Cardiac fibroblast (primary cell): Measurements from ENCODE around the gene SRPK3.

Experiments used
- DNase-seq, 2 donors: peaks; one replicate each; pipeline versions ENCODE4 v3.0.0 to v3.0.0-alpha.2; 2010; ENCODE audit warnings: low read depth in 2 of 2
- H3K4me3 ChIP-seq, 2 donors: replicated peaks in 1 of 2; 1 replicate in 1 of 2; 2 replicates in 1 of 2; pipeline ENCODE4 v1.5.1; 2011; ENCODE audit warnings: low read depth in 2 of 2, low read length in 2 of 2, mild to moderate bottlenecking in 2 of 2, moderate library complexity in 1 of 2
- TF ChIP-seq, protein P1 (sequence below): IDR thresholded peaks from one replicate; pipeline ENCODE4 v1.5.1; 2011; ENCODE audit warnings: low read depth, mild to moderate bottlenecking, low read length, inconsistent platforms

SRPK3 gene

DNA sequence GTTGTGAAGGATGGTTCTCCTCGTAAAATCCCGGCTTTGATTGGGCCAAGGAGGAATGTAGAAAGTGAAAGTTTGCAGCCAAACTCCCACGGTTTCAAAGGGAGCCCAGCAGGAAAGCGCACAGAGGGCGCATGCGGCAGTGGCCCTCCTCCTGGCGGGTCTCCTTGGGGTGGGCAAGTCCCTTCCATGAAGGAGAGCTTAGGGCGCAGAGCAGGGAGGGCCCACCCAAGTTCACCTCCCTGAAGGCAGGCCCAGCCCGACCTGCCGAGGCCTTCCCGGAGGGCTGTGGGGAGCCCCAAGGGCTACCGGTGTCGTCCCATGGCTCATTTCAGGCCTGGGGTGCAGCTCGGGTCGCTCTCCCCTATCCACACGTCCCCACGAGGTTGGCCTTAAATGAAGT is 47.5 kb downstream of the SRPK3 start:
- TF ChIP-seq, protein P1, sequence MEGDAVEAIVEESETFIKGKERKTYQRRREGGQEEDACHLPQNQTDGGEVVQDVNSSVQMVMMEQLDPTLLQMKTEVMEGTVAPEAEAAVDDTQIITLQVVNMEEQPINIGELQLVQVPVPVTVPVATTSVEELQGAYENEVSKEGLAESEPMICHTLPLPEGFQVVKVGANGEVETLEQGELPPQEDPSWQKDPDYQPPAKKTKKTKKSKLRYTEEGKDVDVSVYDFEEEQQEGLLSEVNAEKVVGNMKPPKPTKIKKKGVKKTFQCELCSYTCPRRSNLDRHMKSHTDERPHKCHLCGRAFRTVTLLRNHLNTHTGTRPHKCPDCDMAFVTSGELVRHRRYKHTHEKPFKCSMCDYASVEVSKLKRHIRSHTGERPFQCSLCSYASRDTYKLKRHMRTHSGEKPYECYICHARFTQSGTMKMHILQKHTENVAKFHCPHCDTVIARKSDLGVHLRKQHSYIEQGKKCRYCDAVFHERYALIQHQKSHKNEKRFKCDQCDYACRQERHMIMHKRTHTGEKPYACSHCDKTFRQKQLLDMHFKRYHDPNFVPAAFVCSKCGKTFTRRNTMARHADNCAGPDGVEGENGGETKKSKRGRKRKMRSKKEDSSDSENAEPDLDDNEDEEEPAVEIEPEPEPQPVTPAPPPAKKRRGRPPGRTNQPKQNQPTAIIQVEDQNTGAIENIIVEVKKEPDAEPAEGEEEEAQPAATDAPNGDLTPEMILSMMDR: no peak
- H3K4me3 ChIP-seq: no peak overlapping the region
- DNase-seq: no peak

DNA sequence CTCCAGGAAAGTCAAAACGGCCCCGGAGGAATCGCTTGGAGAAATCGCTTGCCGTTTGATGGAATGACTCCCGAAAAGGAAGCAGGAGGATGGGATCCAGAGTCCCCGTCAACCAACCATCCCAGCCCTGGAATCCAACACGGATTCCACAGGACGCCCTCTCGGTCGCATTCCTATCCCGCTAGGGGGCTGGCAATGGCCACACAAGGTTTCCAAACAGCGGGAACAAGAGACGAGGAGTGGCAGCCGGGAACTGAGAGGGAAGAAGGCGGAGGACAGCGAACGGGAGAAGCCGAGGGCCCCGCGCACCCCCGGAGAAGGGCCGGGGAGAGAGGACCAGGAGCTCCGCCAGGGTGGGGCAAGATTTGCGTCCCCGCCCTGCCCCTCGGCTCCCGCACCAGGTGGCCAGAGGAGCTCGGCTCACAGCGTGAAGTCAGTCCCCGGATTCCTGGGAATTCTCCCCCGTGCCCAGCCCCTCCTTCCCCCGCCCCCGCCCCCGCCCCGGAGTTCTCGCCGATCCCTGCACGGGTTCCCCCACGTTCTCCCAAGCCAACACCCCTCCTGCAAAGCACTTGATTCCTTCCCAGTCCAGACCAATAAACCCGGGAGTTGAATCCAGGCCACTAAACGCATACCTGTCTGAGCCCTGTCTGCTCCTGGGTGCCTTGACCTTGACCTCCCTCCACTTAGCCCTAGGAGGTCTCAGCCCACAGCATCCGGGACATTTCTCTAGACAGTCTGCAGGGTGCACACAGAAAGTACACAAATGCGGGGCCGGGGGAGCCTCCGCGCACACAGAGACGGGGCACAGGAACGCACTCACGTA is 48.1 kb downstream of the SRPK3 start:
- DNase-seq: no peak
- peak overlapping the region in 1 of 2 donors; percentile 5 for H3K4me3 ChIP-seq
- TF ChIP-seq, protein P1: no peak

DNA sequence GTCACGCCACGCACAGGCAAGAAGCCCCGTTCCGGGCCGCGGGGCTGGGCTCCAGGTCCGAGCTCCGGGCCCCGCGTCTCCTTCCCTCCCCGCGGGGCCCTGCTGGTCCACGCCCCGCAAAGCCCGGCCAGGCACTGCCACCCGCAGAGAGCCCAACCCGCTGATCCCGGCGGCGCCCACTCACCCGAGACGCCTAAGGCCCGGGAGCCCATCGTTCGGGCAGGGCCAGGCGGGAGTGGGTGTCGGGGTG is 48.6 kb downstream of the SRPK3 start:
- no peak overlapping the region for H3K4me3 ChIP-seq
- TF ChIP-seq, protein P1: no peak
- DNase-seq: no peak

DNA sequence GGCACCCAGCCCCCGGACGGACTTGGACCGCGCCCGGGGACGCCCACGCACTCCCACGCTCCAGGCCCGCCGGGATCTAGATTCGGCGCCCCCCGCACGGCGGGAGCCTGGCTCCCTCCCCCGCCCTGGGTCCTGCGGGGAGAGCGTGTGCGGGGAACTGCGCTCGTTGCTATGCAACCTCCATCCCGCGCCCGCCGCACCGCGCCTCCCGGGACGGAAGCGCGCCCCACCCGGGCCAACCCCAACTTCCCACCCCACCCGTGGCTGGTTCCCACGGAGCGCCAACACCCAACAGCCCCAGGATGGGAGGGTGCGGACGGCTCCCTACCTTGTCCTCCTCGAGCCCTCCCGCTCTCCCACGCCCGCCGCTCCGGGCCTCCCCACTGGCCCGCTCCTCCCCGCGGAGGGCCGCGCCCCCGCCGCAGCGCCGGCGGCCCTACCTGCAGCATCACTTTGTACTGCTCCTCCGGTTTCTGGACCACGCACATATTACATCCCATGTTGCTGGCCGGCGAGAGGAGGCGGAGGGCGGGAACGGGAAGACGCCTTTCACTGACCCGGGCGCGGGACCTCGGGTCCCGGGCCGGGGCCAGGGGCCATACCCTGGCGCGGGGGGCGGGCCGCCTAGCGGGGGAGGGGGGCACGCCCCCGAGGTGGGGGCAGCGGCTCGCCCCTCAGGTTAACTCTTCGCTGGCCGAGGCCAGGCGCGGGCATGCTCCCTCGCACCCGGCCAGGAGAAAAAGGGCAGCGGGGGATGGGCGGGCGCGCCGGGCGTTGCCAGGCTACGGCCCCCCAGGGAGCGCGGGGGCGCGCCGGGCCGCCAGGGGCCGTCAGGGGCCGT is 49.2 kb downstream of the SRPK3 start, which contains the start of gene PDZD4:
PDZD4 (minus strand) TSS at position 746 of the 841 bp plus-strand sequence; CDS start at position 500, 246 bp downstream.
- DNase-seq: no peak
- TF ChIP-seq, protein P1: no peak
- no peak within 1 kb of the TSS for H3K4me3 ChIP-seq

DNA sequence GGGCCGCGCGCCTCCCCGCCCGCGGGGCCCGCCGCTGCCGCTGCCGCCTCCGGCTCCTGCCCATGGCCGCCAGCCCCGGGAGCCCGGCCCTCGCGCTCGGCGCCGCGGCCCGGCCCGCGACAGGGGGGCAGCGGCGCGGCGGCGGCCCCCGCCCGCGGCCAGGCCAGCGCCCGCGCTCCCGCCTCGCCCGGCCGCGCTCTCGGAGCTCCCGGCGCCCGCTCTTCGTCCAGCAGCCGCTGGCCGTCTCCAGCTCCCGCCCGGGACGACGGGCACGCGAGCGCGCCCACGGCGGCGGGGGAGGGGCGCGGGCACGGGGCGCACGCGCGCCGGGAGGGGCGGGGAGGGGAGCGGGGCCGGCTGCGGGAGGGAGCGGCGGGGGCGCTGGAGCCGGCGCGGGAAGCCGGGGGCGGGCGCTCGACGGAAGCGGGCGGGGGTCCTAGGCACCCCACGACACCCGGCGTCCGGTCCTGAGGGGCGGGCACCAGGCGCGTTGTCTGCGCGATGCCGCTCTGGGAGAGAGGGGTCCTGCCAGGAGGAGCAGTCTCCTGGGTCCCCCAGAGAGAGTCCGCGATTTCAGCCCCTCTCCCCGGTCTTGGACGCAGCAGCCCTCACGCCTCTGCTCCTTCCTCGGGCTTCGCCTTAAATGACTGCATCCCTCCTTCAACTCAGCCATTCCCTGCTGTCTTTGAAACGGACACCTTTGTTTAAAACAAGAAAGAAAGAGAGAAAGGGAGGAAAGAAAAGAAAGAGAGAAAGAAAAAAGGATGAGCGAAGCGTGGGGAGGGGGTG is 50.0 kb downstream of the SRPK3 start:
- TF ChIP-seq, protein P1: no peak
- no peak for DNase-seq
- H3K4me3 ChIP-seq: no peak overlapping the region

DNA sequence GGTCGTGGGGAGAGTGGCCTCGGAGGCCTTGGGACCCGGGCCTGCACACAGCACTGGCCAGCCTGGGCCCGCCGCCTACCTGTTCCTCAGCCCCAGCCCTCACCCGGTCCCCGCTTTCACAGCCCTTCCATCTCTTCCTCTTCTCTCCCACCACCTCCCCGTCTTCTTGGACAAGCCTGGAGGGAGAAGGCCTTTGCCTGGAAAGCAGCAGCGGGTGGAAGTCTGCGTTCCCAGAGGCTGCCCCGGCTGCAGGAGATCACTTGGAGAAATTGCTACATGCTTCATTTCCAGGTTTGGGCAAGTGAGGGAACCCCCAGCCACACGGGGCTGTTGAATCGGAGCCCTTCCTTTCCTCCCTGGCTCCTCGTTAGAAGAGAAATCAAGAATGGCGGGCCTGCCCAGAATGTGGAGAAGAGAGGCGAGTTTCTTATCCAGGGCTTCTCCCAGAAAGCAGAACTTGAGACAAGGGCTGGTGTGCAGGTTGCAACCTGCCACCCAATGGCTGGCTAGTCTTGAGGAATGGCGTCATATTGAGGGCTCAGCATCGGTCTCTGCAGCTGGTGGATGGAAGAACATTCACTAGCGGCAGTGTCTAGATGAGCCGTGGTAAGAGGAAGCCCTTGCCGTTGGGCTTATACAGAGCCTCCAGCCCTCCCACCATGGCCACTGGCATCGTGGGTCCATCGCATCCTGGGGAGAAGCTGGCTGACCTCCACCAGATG is 50.7 kb downstream of the SRPK3 start:
- TF ChIP-seq, protein P1: no peak
- DNase-seq: no peak

More for the DNA sequence above, 50.7 kb downstream of the SRPK3 start:
- no peak overlapping the region for H3K4me3 ChIP-seq
